B cell (primary cell): ENCODE measurements around the gene ADCY7. TPM values are rescaled to one million over a fixed set of nuclear protein-coding genes. Genes with fewer than 3 reads are reported as not detected.

Experiments
- ATAC-seq: fragments of 200-7000 bp; cut with Tn5 transposase; one replicate; pipeline ENCODE4 v1.10.0; 2021; ENCODE audit warnings: low read depth, mild to moderate bottlenecking, moderate number of reproducible peaks, moderate library complexity
- CTCF ChIA-PET: fragments of 350-600 bp; sonication (Branson Sonifier 250); formaldehyde crosslinking; loops from one replicate; lab custom pipeline; 2021; ENCODE audit warnings: antibody characterized with exemption, inconsistent platforms; lab: Charles Lee
- POLR2A ChIA-PET: fragments of 350-600 bp; sonication (Branson Sonifier 250); formaldehyde crosslinking; loops from one replicate; lab custom pipeline; 2021; ENCODE audit warnings: antibody characterized with exemption; lab: Charles Lee
- DNase-seq: peaks from one replicate; pipeline ENCODE4 v3.0.0; 2013
- H2AFZ ChIP-seq: 2 replicates; pipeline ENCODE4 v1.6.1; 2012; ENCODE audit warnings: mild to moderate bottlenecking, low read depth, low read length; ENCODE audit not compliant: insufficient read depth, poor library complexity, severe bottlenecking
- H3K27ac ChIP-seq, 2 donors: 1 replicate in 1 of 2; 2 replicates in 1 of 2; pipeline ENCODE4 v1.5.1; 2012 to 2013; ENCODE audit warnings: low read length in 2 of 2, mild to moderate bottlenecking in 2 of 2, moderate library complexity in 1 of 2
- H3K27me3 ChIP-seq, 4 experiments: fragments of 200-600 bp in 1 of 4; sonication (generic) in 1 of 4; replicated peaks in 1 of 4; 1 replicate in 2 of 4; 2 replicates in 2 of 4; pipeline versions ENCODE4 v1.6.1 to v1.7.0; 2013 to 2016; ENCODE audit warnings: low read length in 3 of 4, mild to moderate bottlenecking in 2 of 4, mixed read lengths in 1 of 4, moderate library complexity in 1 of 4; ENCODE audit not compliant: insufficient read depth in 4 of 4, control insufficient read depth in 3 of 4; ENCODE audit errors: control extremely low read depth in 1 of 4
- H3K36me3 ChIP-seq, 2 experiments: replicated peaks in 1 of 2; 1 replicate in 1 of 2; 2 replicates in 1 of 2; pipeline versions ENCODE4 v1.6.1 to v1.7.1; 2013; ENCODE audit warnings: low read length in 1 of 2; ENCODE audit not compliant: insufficient read depth in 2 of 2, control insufficient read depth in 1 of 2; ENCODE audit errors: control extremely low read depth in 1 of 2, extremely low read depth in 1 of 2
- H3K4me1 ChIP-seq, 2 donors: fragments of 200-600 bp in 1 of 2; sonication (generic) in 1 of 2; 1 replicate in 1 of 2; 2 replicates in 1 of 2; pipeline versions ENCODE4 v1.5.1 to v1.6.1; 2013 to 2017; ENCODE audit warnings: low read length in 2 of 2; ENCODE audit not compliant: control insufficient read depth in 2 of 2, insufficient read depth in 2 of 2
- H3K4me2 ChIP-seq: replicated peaks from 2 replicates; pipeline ENCODE3; 2012; ENCODE audit warnings: mild to moderate bottlenecking, low read depth, low read length; ENCODE audit not compliant: poor library complexity, severe bottlenecking
- H3K4me3 ChIP-seq, 5 experiments: fragments of 200-600 bp in 1 of 5; sonication (generic) in 1 of 5; 1 replicate in 3 of 5; 2 replicates in 2 of 5; pipeline versions ENCODE4 v1.5.1 to v1.7.0; 2011 to 2016; ENCODE audit warnings: low read length in 4 of 5, mild to moderate bottlenecking in 4 of 5, low read depth in 2 of 5, control low read depth in 1 of 5, moderate library complexity in 1 of 5; ENCODE audit not compliant: insufficient read depth in 1 of 5; ENCODE audit errors: control extremely low read depth in 1 of 5, extremely low read depth in 1 of 5
- H3K79me2 ChIP-seq: fragments of 200-600 bp; sonication (generic); one replicate; pipeline ENCODE4 v1.6.0; 2016; ENCODE audit warnings: low read length; ENCODE audit not compliant: control insufficient read depth, insufficient read depth
- H3K9ac ChIP-seq: fragments of 200-600 bp; sonication (generic); 2 replicates; pipeline ENCODE4 v1.6.1; 2017; ENCODE audit warnings: mild to moderate bottlenecking, low read length, moderate library complexity
- H3K9me3 ChIP-seq, 3 donors: one replicate each; pipeline versions ENCODE4 v1.6.1 to v1.7.1; 2013; ENCODE audit warnings: low read length in 2 of 3; ENCODE audit not compliant: control insufficient read depth in 2 of 3, insufficient read depth in 1 of 3; ENCODE audit errors: control extremely low read depth in 1 of 3
- H4K20me1 ChIP-seq: 2 replicates; pipeline ENCODE4 v1.6.0; 2012; ENCODE audit warnings: mild to moderate bottlenecking, low read length; ENCODE audit not compliant: insufficient read depth, control insufficient read depth, poor library complexity, severe bottlenecking
- H3K27ac Mint-ChIP-seq: one replicate; pipeline ENCODE4 v1.8.0; 2021; ENCODE audit warnings: mixed read lengths
- H3K27me3 Mint-ChIP-seq: one replicate; pipeline ENCODE4 v1.8.0; 2021; ENCODE audit warnings: mixed read lengths
- H3K4me1 Mint-ChIP-seq: one replicate; pipeline ENCODE4 v1.8.0; 2021; ENCODE audit warnings: mixed read lengths
- H3K4me3 Mint-ChIP-seq: one replicate; pipeline ENCODE4 v1.8.0; 2021; ENCODE audit warnings: mixed read lengths
- H3K9me3 Mint-ChIP-seq: one replicate; pipeline ENCODE4 v1.8.0; 2022; ENCODE audit warnings: mixed read lengths; ENCODE audit not compliant: insufficient read depth
- CTCF ChIP-seq: fragments of 200-600 bp; IDR thresholded peaks from one replicate; pipeline ENCODE4 v1.8.0; 2022; ENCODE audit warnings: antibody characterized with exemption, mild to moderate bottlenecking
- EZH2 ChIP-seq: IDR thresholded peaks from 2 replicates; pipeline ENCODE4 v1.6.1; 2012; ENCODE audit warnings: borderline replicate concordance, low read depth, mild to moderate bottlenecking, moderate library complexity, low read length; ENCODE audit not compliant: insufficient read depth, poor library complexity, severe bottlenecking
- WGBS: methylation state at CpG from one replicate; pipeline ENCODE4 v1.1.5; 2013; ENCODE audit warnings: missing lambda C conversion rate; ENCODE audit not compliant: insufficient coverage; 5-methylcytosine and 5-hydroxymethylcytosine counted together
- intact Hi-C: fragments of 100-400 bp; cut with micrococcal nuclease; formaldehyde crosslinking; loops from one replicate; pipeline ENCODE4 v1.10.0; 2022
- polyA plus RNA-seq: library from polyadenylated mRNA; depleted of rRNA; stranded (reverse); fragments of >200 nt; gene quantifications from 2 replicates; pipeline ENCODE4 v1.2.3, GENCODE V29; 2012
- total RNA-seq, 2 donors: library from RNA; stranded (reverse); fragments of 120-200 nt in 1 of 2; gene quantifications; 1 replicate in 1 of 2; 2 replicates in 1 of 2; pipeline versions ENCODE4 v1.2.3 to v1.2.4, GENCODE V29; 2013 to 2022

The ADCY7 gene
- total and polyA plus RNA-seq, 2 donors (not counting 1 experiment from before 2014, with no cell fraction given) = 78.4 to 207 TPM

GRCh38 chr16:50289950-50290764 lies 23.8 kb downstream of the ADCY7 start:
- intact Hi-C loops = no loop called here

More at GRCh38 chr16:50289950-50290764, 23.8 kb downstream of the ADCY7 start:
- H4K20me1 ChIP-seq = peaks cover 95% of the 10 kb centered on the region
- no peak for DNase-seq
- H3K27ac ChIP-seq = no peak overlapping the region
- H3K4me1 Mint-ChIP-seq = peaks cover 12% of the 10 kb centered on the region
- H3K9me3 Mint-ChIP-seq = no peaks in the 10 kb centered on the region
- peaks cover 0 to 8% (median 0%) of the 10 kb centered on the region in 3 donors for H3K9me3 ChIP-seq
- ATAC-seq = no peak
- H3K27ac Mint-ChIP-seq = no peak overlapping the region
- no peak overlapping the region for H3K4me2 ChIP-seq
- ChIA-PET CTCF (no interaction called here), POLR2A (interaction anchor here (0.7 kb wide), 1 partner anchor 45 kb away, joined by 3 read pairs; no protein-coding TSS in a partner anchor)
- no peaks in the 10 kb centered on the region for H3K27me3 Mint-ChIP-seq
- no peak overlapping the region for H3K9ac ChIP-seq
- no peak for TF ChIP-seq EZH2
- TF ChIP-seq CTCF = no peak
- H3K4me3 Mint-ChIP-seq = no peak overlapping the region
- H3K4me3 ChIP-seq = no peak overlapping the region
- peaks cover 3 to 79% of the 10 kb centered on the region in 2 experiments for H3K36me3 ChIP-seq
- peaks cover 89% of the 10 kb centered on the region for H3K79me2 ChIP-seq
- no peak overlapping the region for H2AFZ ChIP-seq
- H3K4me1 ChIP-seq = peaks cover 6 to 7% of the 10 kb centered on the region in 2 donors
- no peaks in the 10 kb centered on the region for H3K27me3 ChIP-seq
- 97% methylated on average over 30 of the region's 30 CpGs for WGBS
